IPS DF 6.9 (cell line): ENCODE results near the gene SAXO1.

Source experiments
- DNase-seq: peaks from one replicate; pipeline ENCODE4 v3.0.0-alpha.2; 2013; ENCODE audit warnings: low read depth, low spot score
- H3K27ac ChIP-seq: one replicate; pipeline ENCODE4 v1.5.1; 2013; ENCODE audit warnings: low read length, control low read depth
- H3K27me3 ChIP-seq: 2 replicates; pipeline ENCODE4 v1.6.1; 2013; ENCODE audit warnings: mild to moderate bottlenecking, low read length; ENCODE audit not compliant: control insufficient read depth, insufficient read depth
- H3K36me3 ChIP-seq: 2 replicates; pipeline ENCODE4 v1.6.1; 2013; ENCODE audit warnings: low read length; ENCODE audit not compliant: control insufficient read depth, insufficient read depth
- H3K4me1 ChIP-seq: 2 replicates; pipeline ENCODE4 v1.6.1; 2013; ENCODE audit warnings: low read length; ENCODE audit not compliant: control insufficient read depth, insufficient read depth
- H3K4me3 ChIP-seq: 2 replicates; pipeline ENCODE4 v1.5.1; 2013; ENCODE audit warnings: mild to moderate bottlenecking, low read length
- H3K9me3 ChIP-seq: 2 replicates; pipeline ENCODE4 v1.6.1; 2013; ENCODE audit warnings: low read length, inconsistent platforms; ENCODE audit not compliant: control insufficient read depth, insufficient read depth
- WGBS: extraction: QIAGEN DNeasy Blood & Tissue Kit; methylation state at CpG from one replicate; pipeline ENCODE4 v1.1.7; 2013; ENCODE audit warnings: mixed read lengths, missing lambda C conversion rate; ENCODE audit not compliant: insufficient read length, insufficient coverage; 5-methylcytosine and 5-hydroxymethylcytosine counted together

SAXO1 gene

DNA sequence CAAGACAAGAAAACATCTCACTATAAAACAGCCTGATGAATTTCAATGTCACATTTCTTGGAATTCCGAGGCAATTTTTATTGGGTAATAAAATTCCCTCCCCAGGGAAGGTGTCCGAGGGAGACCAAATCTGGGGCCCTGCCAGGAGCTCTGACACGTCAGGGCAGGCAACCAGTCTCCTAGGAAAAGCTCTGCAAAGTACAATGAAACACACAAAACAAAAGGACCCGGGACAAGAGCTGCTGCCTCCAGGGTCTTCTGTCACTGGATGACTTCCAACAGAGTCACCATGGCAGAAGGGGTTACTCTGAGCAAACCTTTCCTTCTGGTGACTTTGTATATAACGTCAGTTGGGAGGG lies 50.8 kb downstream of the SAXO1 start:
- no CpG with 5 or more reads among the region's 5 CpGs for WGBS
- Histone ChIP-seq H3K36me3 (no peaks in the 10 kb centered on the region), H3K4me1 (no peaks in the 10 kb centered on the region), H3K9me3 (no peaks in the 10 kb centered on the region), H3K27me3 (no peaks in the 10 kb centered on the region; the same call in 1 of the 2 replicates), H3K4me3 (no peak overlapping the region), H3K27ac (no peak overlapping the region)
- DNase-seq = no peak

DNA sequence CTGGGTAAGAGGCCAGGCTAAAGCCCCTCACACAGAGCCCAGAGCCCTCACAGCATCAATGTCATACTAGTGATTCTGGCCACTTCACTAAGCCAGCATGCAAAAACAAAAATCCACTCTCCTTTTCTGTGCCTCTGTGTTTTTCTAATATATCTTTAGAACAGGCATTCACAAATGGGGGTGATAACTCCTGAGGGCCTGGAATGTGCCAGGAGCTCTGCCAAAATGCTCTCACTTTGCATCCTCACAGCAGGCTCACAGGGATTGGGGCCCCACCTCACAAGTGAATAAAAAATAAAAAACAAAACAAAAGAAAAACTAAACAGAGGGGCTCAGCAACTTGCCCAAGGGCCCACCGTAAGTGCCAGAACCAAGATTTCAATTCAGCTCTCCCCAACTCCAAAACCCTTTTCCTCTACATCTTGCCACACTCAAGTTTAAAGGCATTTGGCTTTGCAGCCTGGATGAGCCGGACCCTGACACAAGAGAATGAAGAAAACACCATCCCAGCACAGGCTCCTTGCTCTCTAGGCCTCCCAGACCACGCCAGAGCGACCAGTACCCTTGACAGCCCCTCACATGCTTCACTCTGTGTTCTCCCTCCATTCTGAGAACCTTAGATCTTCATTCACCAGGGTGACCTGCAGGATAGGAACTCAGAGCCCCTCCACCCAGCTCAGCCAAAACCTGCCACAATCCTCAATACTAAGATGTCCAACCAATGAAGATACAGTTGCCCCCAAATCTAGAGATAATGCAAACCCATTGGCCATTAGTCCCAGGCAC lies 51.3 kb downstream of the SAXO1 start:
- no peaks in the 10 kb centered on the region for H3K9me3 ChIP-seq
- no peaks in the 10 kb centered on the region; the same call in 1 of the 2 replicates for H3K27me3 ChIP-seq
- no peaks in the 10 kb centered on the region for H3K4me1 ChIP-seq
- no CpG with 5 or more reads among the region's 4 CpGs for WGBS
- H3K27ac ChIP-seq = no peak overlapping the region
- no peaks in the 10 kb centered on the region for H3K36me3 ChIP-seq
- no peak for DNase-seq
- no peak overlapping the region for H3K4me3 ChIP-seq

DNA sequence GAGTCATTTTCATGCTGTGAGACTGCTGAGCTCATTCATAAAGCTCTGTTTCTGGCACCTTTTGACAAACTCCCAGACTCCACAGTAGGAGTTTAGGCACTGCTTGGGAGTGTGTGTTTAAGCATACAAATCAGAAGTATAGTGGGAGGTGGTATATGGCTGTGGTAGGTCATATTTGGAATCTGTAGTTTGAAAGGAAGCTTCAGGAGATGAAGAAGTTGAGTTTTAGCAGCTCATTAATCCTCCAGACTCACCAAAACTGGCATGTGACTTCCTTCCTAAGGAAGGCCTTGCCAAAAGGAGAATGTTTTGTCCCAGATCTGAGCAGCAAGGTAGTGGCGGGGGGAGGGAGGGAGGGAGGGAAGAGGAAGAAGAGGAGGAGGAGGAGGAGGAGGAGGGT lies 52.8 kb downstream of the SAXO1 start:
- no peak for DNase-seq
- no CpG with 5 or more reads among the region's 1 CpG for WGBS
- no peak overlapping the region for H3K27ac ChIP-seq

DNA sequence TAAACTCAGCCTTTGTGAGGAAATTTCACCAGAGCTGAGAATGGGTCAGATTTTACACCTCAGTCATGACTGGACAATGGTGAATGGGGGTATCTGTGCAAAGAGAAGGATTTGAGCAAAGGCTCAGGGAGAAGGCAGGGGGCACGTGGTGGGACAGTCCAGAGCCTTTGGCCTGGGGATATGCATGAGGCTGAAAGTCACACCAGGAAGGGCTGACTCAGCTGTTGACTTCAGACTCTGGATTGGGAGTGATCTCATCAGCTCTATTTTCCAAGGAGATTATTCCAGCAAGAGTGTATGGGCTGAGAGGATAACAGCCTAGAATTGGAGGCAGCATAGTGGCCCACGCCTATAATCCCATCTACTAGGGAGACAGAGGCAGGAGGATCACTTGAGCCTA lies 53.6 kb downstream of the SAXO1 start:
- H3K4me3 ChIP-seq = no peak overlapping the region
- H3K36me3 ChIP-seq = no peaks in the 10 kb centered on the region
- no peak for DNase-seq
- WGBS = no CpG with 5 or more reads among the region's 2 CpGs
- no peak overlapping the region for H3K27ac ChIP-seq
- no peaks in the 10 kb centered on the region; the same call in 1 of the 2 replicates for H3K27me3 ChIP-seq
- no peaks in the 10 kb centered on the region for H3K9me3 ChIP-seq
- no peaks in the 10 kb centered on the region for H3K4me1 ChIP-seq

More for the DNA sequence above, 52.8 kb downstream of the SAXO1 start:
- H3K4me3 ChIP-seq = no peak overlapping the region
- H3K36me3 ChIP-seq = no peaks in the 10 kb centered on the region
- H3K9me3 ChIP-seq = no peaks in the 10 kb centered on the region
- no peaks in the 10 kb centered on the region for H3K4me1 ChIP-seq
- no peaks in the 10 kb centered on the region; the same call in 1 of the 2 replicates for H3K27me3 ChIP-seq

DNA sequence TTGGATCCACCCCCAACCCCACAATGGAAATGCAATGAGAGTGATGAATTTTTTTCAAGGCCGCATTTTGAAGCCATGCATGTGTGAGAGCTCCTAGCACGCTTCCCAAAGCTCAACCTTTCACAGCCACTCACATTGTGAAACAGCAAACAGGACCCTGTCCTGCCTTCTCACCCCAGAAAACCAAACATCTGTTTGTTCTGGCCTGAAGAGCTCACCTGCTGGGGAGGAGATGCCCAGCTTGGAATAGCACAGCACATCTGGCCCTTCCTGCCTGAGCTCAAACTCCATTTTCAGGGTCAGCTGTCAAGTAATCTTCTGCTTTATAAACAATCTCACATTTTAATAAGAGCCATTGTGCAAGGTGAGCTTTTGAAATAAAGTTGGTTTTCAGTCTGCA lies 54.8 kb downstream of the SAXO1 start:
- Histone ChIP-seq H3K9me3 (no peaks in the 10 kb centered on the region), H3K27ac (no peak overlapping the region), H3K4me3 (no peak overlapping the region), H3K4me1 (no peaks in the 10 kb centered on the region), H3K36me3 (no peaks in the 10 kb centered on the region), H3K27me3 (no peaks in the 10 kb centered on the region; the same call in 1 of the 2 replicates)
- no peak for DNase-seq
- no CpG with 5 or more reads among the region's 2 CpGs for WGBS

DNA sequence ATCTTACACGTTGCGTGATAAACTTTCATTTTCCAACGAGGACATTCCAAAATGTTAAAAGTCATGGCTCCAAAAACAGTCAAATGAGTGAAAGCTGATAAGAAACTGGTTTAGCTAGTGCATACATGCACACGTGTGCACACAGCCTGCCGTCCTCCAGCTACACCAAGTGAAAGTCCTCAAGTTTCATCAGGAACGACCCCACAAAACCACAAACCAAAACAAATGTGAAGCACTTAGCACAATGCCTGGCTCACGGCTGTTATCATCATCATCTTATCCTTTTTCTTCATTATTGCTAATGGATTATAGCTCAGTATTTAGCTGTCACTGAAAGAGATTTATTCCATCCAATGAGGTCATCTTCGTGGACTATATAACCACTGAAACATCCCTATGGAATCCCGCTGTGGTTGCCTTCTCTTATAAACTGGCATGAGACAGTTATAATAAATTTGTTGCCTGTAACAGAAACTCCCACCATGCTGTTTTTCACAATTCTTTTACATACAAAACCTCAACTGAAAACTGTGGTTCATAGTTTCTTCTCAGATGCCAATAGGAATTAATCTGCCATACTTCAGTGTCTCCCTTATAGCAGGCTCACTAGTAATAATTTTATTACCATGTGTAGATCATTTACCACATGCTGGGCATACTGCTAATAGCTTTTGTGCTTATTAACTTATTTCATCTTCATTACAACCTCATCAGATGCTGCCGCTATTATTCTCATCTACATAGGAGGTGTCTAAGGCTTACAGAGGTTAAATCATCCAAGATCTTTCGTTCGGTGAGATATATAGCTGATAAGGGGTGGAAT lies 56.1 kb downstream of the SAXO1 start:
- no peak overlapping the region for H3K4me3 ChIP-seq
- H3K9me3 ChIP-seq = no peaks in the 10 kb centered on the region
- H3K4me1 ChIP-seq = no peaks in the 10 kb centered on the region
- no peaks in the 10 kb centered on the region; the same call in 1 of the 2 replicates for H3K27me3 ChIP-seq
- WGBS = no CpG with 5 or more reads among the region's 12 CpGs
- H3K27ac ChIP-seq = no peak overlapping the region
- no peaks in the 10 kb centered on the region for H3K36me3 ChIP-seq
- DNase-seq = no peak

DNA sequence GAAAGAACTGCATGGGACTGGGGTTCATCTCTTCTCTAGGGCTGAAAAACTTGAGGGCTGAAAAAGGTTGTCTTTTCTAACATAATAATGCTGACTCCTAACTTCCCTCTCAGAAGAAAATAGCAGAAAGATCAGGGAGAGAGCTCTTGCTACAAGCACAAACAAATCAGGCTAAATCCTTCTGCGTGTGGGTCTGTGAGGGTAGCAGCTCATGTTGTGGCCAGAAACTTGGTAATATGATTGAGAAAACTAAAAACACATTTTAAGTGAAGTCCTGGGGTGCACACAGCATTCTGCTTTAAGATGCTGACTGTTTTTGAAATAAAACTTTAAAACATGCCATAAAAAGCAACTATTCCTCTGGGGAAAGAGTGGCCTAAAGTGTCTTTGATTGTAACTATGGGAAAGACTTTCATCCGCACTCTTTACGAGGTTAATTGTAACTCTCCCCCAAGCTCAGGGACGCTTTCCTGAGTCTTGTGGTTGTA lies 56.7 kb downstream of the SAXO1 start:
- H3K4me1 ChIP-seq = no peaks in the 10 kb centered on the region
- no peaks in the 10 kb centered on the region for H3K9me3 ChIP-seq
- H3K27ac ChIP-seq = no peak overlapping the region
- no CpG with 5 or more reads among the region's 4 CpGs for WGBS
- H3K4me3 ChIP-seq = no peak overlapping the region
- DNase-seq = no peak
- no peaks in the 10 kb centered on the region for H3K36me3 ChIP-seq
- H3K27me3 ChIP-seq = no peaks in the 10 kb centered on the region; the same call in 1 of the 2 replicates

DNA sequence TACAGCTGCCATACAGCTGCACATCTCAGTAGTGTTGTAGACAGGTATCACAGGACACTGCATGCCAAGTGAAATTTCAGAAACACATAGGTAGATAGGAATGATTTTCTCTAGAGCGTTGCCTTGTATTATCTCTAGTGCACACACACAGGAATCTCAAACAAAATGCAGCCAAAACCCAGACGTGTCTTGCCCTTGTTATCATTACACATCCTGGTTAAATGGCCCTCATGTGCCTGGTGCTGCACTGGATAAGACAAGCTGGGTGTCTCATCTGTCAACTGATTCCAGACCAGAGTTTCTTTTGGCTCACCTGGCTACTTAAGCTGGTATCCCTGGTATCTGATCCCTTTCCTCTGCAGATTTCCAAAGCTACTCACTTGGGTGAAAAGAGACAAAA lies 59.7 kb downstream of the SAXO1 start:
- WGBS = no CpG with 5 or more reads among the region's 2 CpGs
- Histone ChIP-seq H3K36me3 (no peaks in the 10 kb centered on the region), H3K27ac (no peak overlapping the region), H3K27me3 (no peaks in the 10 kb centered on the region; the same call in 1 of the 2 replicates), H3K4me1 (no peaks in the 10 kb centered on the region), H3K4me3 (no peak overlapping the region), H3K9me3 (no peaks in the 10 kb centered on the region)
- DNase-seq = no peak

DNA sequence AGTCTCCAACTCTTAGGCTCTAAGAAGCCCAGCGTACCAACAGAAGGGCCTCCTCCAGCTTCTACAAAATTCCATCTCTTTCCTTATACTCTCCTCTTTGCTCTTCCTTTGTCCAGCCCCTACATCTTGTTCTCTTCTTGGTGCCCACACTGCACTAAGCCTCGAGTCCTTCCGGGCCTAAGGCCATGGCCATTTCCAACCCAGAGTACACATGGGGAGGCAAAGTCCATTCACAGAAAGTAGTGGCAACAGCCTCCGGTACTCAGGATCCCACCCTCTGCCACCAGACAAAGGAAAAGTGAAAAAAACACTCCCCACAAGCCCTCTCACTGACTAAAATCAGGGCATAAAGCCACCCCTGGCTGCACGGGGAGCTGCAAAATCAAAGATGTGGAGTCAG lies 60.3 kb downstream of the SAXO1 start:
- WGBS = no CpG with 5 or more reads among the region's 5 CpGs
- no peaks in the 10 kb centered on the region; the same call in 1 of the 2 replicates for H3K9me3 ChIP-seq
- H3K36me3 ChIP-seq = no peaks in the 10 kb centered on the region
- no peaks in the 10 kb centered on the region for H3K4me1 ChIP-seq
- DNase-seq = no peak
- no peaks in the 10 kb centered on the region for H3K27me3 ChIP-seq
- H3K27ac ChIP-seq = no peak overlapping the region
- no peak overlapping the region for H3K4me3 ChIP-seq

DNA sequence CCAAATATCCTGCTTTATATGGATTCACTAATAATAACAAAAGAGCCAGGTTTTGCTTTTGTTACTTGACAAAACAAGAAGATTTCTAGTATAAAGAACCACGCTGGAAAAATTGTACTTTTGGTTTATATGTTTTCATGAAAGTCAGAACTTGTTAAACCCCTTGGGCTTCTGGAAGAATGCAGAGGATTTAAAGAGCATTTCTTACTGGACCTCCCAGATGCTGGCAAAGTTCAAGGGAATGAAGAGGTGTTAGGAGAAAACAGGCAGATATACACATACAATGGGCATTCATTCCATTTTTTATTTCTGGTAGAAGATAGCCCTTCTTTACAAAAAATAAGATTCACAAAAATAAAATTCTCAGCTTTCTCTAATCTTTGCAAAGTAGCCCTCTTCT lies 61.1 kb downstream of the SAXO1 start:
- Histone ChIP-seq H3K4me1 (no peaks in the 10 kb centered on the region), H3K27me3 (no peaks in the 10 kb centered on the region), H3K36me3 (no peaks in the 10 kb centered on the region), H3K4me3 (no peak overlapping the region), H3K27ac (no peak overlapping the region), H3K9me3 (no peaks in the 10 kb centered on the region; the same call in 1 of the 2 replicates)
- no peak for DNase-seq
- WGBS = no CpG with 5 or more reads among the region's 1 CpG
